Measurements from ENCODE around the gene STX17.

STX17 gene

GRCh38 chr9:99970481-99970880 lies 64.0 kb downstream of the STX17 start:
- TF ChIP-seq, protein P1, sequence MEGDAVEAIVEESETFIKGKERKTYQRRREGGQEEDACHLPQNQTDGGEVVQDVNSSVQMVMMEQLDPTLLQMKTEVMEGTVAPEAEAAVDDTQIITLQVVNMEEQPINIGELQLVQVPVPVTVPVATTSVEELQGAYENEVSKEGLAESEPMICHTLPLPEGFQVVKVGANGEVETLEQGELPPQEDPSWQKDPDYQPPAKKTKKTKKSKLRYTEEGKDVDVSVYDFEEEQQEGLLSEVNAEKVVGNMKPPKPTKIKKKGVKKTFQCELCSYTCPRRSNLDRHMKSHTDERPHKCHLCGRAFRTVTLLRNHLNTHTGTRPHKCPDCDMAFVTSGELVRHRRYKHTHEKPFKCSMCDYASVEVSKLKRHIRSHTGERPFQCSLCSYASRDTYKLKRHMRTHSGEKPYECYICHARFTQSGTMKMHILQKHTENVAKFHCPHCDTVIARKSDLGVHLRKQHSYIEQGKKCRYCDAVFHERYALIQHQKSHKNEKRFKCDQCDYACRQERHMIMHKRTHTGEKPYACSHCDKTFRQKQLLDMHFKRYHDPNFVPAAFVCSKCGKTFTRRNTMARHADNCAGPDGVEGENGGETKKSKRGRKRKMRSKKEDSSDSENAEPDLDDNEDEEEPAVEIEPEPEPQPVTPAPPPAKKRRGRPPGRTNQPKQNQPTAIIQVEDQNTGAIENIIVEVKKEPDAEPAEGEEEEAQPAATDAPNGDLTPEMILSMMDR (IDR thresholded peaks at IDR 0.05) = no peak
- Histone ChIP-seq H2AFZ (no peak overlapping the region), H3K4me2 (ENCODE audit: low read length) (no peak overlapping the region), H3K9ac (no peak overlapping the region), H3K79me2 (no peaks in the 10 kb centered on the region), H3K27me3 (ENCODE audit: control insufficient read depth, insufficient read depth, low read length) (no peaks in the 10 kb centered on the region), H3K9me3 (ENCODE audit: control insufficient read depth, low read length) (no peaks in the 10 kb centered on the region), H3K27ac (no peak overlapping the region), H3K36me3 (ENCODE audit: control insufficient read depth, insufficient read depth, low read length) (no peaks in the 10 kb centered on the region), H3K4me3 (ENCODE audit: low read depth, low read length) (no peak overlapping the region), H3K4me1 (no peaks in the 10 kb centered on the region)

- Histone ChIP-seq H3K9ac (no peak overlapping the region), H3K79me2 (no peaks in the 10 kb centered on the region), H3K4me3 (ENCODE audit: low read depth, low read length) (no peak overlapping the region), H3K27me3 (ENCODE audit: control insufficient read depth, insufficient read depth, low read length) (no peaks in the 10 kb centered on the region), H2AFZ (no peak overlapping the region), H3K9me3 (ENCODE audit: control insufficient read depth, low read length) (no peaks in the 10 kb centered on the region), H3K36me3 (ENCODE audit: control insufficient read depth, insufficient read depth, low read length) (no peaks in the 10 kb centered on the region), H3K27ac (no peak overlapping the region), H3K4me1 (no peaks in the 10 kb centered on the region), H3K4me2 (ENCODE audit: low read length) (no peak overlapping the region)
- TF ChIP-seq, protein P1 (IDR thresholded peaks at IDR 0.05) = no peak
Measured at GRCh38 chr9:99971410-99971809, 65.0 kb downstream of the STX17 start.

DNA sequence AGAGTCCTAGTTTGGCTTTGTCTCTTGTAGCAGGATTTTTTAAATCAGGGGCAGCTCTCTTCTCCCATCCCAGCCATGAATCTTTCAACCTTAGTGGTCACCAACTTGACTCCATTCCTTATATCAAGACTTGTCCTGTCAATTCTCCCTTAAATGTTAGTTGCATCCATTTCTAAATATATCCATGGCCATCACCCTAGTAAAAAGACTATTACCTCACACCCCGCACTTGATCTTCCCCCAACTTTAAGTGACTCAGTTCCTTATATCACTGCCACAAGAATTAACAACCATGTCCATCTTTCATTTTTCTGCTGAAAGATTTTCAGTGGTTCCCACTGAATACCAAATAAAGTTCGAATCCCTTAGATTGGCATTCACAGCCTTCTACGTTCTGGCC lies 67.0 kb downstream of the STX17 start:
- Histone ChIP-seq H3K27me3 (ENCODE audit: control insufficient read depth, insufficient read depth, low read length) (no peaks in the 10 kb centered on the region), H3K4me2 (ENCODE audit: low read length) (no peak overlapping the region), H3K4me3 (ENCODE audit: low read depth, low read length) (no peak overlapping the region), H2AFZ (no peak overlapping the region), H3K36me3 (ENCODE audit: control insufficient read depth, insufficient read depth, low read length) (no peaks in the 10 kb centered on the region), H3K9ac (no peak overlapping the region), H3K27ac (no peak overlapping the region), H3K4me1 (peaks cover 2% of the 10 kb centered on the region), H3K9me3 (ENCODE audit: control insufficient read depth, low read length) (no peaks in the 10 kb centered on the region), H3K79me2 (no peaks in the 10 kb centered on the region)
- TF ChIP-seq, protein P1 (IDR thresholded peaks at IDR 0.05) = no peak

GRCh38 chr9:99977033-99977792 lies 70.8 kb downstream of the STX17 start:
- TF ChIP-seq, protein P1 (IDR thresholded peaks at IDR 0.05) = no peak
- H3K79me2 ChIP-seq = no peaks in the 10 kb centered on the region
- H3K9ac ChIP-seq = no peak overlapping the region
- H3K27me3 ChIP-seq (ENCODE audit: control insufficient read depth, insufficient read depth, low read length) = no peaks in the 10 kb centered on the region
- no peak overlapping the region for H3K27ac ChIP-seq
- H3K4me3 ChIP-seq (ENCODE audit: low read depth, low read length) = no peak overlapping the region
- no peak overlapping the region for H2AFZ ChIP-seq
- H3K36me3 ChIP-seq (ENCODE audit: control insufficient read depth, insufficient read depth, low read length) = no peaks in the 10 kb centered on the region
- H3K4me1 ChIP-seq = peaks cover 2% of the 10 kb centered on the region
- H3K9me3 ChIP-seq (ENCODE audit: control insufficient read depth, low read length) = no peaks in the 10 kb centered on the region
- no peak overlapping the region for H3K4me2 ChIP-seq (ENCODE audit: low read length)

DNA sequence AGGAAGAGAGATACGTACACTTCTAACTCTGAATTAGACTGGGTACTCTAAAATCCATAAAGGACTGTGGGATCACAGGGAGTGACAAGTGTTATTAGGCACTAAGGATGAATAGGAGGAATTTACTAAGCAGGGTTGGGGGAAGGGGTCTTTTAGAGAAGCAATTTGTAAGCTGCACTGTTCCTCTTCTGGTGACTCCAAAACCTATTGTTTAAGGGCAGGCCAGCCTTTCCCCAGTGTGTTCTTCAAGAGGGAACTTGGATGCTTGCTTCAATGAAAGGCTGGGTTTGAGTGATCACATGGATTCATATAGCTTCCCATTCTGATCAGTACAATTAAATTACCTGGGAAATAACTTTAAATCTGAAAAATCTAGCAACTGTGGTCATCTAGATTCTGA lies 71.8 kb downstream of the STX17 start:
- Histone ChIP-seq H3K27me3 (ENCODE audit: control insufficient read depth, insufficient read depth, low read length) (no peaks in the 10 kb centered on the region), H3K27ac (no peak overlapping the region), H3K4me2 (ENCODE audit: low read length) (no peak overlapping the region), H3K4me1 (peaks cover 2% of the 10 kb centered on the region), H3K9ac (no peak overlapping the region), H3K4me3 (ENCODE audit: low read depth, low read length) (no peak overlapping the region), H3K36me3 (ENCODE audit: control insufficient read depth, insufficient read depth, low read length) (no peaks in the 10 kb centered on the region), H2AFZ (no peak overlapping the region), H3K79me2 (no peaks in the 10 kb centered on the region), H3K9me3 (ENCODE audit: control insufficient read depth, low read length) (no peaks in the 10 kb centered on the region)
- TF ChIP-seq, protein P1 (IDR thresholded peaks at IDR 0.05) = no peak
